GM19351 (cell line): Measurements from ENCODE around the gene AFF3.
"Not testable (repeated sequence)": the region's sequence is repeated elsewhere in the genome, so short reads cannot be mapped to it uniquely, and the experiment has no call there.

ENCODE experiments used
- ATAC-seq: cut with Tn5 transposase; IDR thresholded peaks from one replicate; pipeline ENCODE4 v1.9.1; 2021; ENCODE audit warnings: mild to moderate bottlenecking, moderate library complexity; ENCODE audit not compliant: unreplicated experiment

AFF3 gene

DNA sequence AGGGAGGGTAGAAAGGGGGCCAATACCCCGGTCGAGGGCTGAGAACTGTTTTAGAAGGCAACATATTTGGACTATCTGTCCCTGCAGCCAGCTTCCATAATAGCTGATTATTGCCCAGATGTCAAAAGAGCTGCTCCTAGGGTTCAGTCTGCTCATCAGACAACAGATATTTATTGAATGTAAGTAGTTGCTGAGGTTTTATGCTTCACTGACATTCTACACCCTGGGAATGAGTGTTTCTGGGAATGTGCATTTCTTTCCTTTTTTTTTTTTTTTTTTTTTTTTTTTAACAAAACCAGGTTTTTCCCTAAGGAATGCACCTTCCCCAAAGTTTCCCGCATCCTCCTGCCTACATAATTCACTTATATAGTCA, 33.8 kb downstream of the AFF3 start:
- not testable (repeated sequence) for ATAC-seq

DNA sequence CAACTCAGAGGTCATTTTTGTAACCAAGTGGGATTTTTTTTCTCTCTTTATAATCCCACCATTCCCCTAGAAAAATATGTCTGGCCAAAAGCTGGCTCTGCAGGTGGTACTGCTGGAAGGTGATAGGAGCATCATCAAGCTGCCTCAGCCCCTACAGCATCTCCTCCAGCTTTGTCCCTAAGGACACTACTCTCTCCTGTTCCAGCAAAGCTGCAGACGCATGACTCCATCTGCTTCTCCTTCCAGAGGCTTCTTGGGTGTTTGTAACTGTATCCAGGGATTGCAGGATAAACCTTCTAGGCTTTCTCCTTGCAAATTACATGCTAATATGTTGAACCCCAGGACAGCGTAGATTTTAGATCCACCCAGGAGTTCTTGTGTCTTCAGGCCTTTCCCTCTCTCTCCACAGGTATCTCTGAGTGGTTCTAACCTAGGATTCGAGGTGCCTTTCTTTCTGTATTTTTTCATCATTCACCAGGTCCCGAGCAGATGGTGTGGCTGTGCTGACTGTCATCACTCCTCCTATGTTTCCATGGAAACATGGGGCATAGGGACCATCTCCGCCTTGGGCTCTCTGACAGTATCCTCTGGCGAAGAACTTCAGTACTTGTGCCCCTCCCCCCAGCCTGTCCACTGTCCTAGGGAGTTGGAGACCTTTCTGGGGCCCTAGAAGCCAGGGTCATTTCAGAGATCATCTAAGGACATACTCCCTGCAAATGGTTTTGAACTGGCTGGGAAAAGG, 34.3 kb downstream of the AFF3 start:
- no peak for ATAC-seq

DNA sequence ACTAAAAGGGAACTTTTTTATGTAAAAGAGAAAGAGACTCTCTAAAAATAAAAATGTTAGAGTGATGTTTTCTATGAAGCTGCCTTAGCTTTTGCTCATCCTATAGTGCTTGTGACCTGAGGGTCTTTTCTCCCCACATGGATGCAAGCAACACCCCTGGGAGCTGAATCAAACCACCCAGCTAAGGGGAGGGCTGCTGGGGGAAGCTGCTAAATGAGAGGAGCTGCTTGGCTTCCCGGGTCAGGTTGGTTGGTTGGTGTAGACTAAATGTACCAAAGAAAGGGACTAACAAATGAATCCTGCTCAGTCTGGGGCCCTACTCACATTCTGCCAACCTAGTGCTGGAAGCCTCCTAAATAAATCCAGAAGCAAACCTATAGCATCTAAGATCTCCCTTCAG, 35.0 kb downstream of the AFF3 start:
- ATAC-seq: no peak

DNA sequence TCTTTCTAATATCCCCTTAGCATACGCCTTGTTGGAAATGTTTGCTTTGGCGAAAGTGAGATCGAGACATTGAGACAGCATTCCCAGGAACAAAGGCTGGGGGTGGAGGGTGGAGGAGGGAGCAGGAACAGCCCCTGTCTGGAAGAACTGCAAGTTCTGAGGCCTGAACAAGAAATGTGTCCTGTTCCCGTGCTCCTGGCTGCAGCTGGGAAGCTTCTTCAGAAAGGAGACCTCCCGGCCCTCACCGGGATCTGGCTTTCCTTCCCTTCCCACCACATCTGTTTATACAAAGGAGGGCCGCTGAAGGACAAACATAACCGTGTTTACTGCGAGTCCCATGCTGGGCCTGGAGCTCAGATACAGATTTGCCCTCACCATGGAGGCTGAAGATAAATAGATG, 35.9 kb downstream of the AFF3 start:
- ATAC-seq: no peak

DNA sequence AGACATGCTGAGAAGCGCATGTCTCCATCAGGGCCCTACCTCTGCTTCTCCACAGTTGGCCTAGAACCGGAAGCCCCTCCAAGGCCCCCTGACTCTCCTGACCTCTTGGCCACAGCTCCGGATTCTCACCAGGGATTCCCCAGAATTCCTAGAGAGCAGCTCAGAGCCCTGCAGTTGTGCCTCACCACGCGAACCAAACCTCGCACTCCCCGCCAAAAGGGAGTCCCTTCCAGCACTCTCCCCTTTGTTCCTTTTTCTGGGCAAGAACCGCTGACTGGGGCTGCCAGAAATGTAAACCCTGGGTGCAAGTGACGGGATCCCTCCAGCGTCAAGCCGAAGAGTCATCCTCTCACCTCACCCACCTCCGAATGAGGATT, 36.7 kb downstream of the AFF3 start:
- ATAC-seq: no peak

DNA sequence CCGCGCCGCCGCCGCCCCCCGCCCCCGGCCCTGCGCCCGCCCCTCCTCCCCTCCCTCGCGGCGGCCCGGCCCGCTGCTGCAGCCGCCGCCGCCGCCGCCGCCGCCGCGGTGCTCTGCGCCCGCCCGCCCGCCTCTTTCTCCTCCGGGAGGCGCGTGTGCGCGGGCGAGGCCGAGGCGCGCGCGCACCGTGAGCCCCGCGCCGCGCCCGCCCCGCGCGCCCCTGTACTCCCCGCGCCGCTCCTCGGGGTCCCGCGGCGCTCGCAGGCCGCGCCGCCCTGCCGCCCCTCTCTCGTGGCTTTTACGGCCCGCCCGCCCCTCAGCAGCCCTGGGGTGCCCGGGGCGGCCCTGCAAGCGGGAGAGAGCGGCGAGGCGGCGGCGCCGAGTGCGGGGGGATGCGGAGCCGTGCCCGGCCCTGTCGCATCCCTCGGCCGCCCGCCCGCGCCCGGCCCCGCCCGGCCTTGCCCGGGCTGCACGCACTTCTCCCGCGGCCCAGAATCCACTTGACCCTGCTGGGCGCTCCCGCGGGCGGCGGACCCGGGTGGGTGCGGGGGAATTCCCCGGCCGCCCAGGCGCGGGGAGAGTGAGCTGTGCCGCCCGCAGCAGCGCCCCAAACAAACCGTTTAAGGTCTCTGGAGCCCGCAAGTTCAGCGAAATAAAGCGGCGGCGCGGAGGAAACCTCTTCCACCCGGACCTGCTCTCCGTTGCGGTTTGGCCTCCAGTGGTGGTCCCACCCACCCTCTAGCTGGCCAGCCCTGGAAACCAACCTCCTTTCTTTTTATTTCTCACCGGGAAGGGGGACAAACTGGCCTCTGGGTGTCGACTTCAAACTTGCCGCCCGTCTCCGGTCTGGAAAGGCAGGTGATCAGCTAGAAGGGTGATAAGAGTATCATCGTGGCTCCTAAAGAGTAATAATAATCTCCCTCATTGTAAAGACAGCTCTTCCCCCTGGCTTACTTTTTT, 37.4 kb downstream of the AFF3 start:
- ATAC-seq: no peak

DNA sequence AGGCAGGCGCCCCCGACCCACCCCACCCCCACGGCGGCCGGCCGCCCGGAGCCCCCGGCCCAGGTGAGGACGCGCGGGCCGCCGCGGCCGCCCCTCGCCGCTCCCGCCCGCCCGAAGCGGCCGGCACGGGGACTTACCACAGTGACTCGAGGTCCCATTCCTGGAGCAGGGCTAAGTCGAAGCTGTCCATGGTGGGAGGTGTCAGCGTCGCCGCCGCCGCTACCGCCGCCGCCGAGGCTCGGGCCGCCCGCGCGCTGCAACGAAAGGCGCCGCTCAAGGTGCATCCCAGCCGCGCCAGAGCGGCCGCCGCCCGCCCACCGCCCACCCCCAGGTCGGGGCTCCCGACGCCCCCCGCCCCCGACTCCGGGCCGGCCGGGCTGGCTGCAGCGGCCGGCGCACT, 38.1 kb downstream of the AFF3 start:
- not testable (repeated sequence) for ATAC-seq

DNA sequence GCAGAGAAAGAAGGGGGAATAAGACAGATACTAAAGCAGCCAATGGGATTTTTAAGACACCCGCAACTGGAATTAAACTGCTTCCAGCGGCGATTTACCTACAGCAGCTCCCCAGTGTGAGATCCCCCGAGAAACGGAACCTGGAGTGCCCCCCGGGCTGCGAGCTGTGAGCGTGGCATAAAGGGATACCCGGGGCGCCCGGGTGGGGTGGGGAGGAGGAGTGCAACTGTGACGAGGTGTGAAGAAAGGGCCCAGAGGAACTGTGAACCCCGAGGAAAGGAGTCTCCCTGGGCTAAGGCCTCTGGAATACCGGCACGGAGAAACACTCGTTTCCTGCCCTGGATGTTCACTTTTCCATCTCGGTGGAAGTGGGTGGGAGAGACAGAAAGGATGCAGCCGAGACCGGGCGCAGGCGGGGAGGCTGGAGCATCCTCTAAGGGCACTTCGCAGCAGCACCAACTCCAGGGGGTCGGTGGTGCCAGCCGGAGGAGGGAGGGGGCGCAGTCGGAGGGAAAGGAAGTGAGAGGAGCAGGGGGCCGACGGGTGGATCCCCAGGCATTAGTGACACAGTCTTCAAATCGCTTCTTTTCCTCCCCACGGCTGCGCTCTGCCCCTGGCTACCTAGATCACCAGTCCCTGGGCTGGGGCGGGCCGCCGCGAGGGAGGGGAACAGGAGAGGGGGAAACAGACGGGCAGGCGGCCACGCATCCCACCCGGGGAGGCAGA, 38.7 kb downstream of the AFF3 start:
- not testable (repeated sequence) for ATAC-seq

DNA sequence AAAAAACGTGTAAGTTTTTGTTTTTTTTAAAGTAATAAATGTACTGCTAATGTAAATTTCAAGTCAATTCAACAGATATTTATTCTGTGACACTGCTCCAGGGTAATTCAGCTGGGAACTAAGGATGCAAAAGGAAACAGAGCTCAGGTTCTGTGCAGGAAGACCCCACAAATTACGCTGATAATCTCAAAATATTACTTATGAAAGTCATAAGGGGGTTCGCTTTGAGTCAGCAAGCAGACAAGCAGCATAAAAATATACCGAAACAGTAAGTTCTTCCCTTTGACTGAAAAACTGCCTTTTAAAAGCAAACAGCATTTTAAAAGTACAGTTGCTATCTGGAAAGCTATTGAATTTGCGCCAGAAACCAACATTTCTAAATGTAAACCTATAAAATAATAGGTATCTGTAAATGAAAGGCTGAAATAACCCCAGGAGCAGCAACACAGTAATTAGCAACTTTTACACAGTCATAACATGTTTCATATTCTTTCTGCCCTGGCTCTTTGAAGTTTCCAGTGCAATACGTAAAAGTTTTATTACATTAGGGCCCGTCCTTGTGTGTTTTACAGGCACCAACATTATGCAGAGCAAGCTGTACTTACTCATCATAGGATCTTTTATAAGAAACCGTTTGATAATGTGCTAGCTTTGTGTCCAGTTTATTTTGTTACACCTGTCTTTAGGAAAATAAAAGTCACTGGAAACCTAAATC, 39.8 kb downstream of the AFF3 start:
- peak; percentile 49 for ATAC-seq

DNA sequence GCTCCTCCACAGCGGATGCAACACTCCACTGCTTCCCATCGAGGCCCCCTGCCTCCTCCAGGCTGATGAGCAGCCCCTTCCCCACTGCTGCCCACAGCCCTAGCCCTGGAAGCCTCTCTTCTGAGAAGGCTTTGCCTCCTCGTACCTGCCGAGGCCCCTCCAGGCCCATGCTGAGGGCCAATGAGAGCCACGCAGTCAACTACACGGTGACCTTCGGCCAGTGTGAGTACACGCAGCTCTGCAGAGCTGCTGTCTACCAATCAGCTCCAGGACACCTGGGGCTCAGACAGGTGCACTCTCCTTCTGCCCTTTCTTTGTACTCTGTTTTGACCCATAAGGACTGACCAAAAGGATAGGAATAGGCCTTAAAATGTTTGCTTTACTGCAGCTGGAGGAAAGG, 43.5 kb downstream of the AFF3 start:
- ATAC-seq: not testable (repeated sequence)

DNA sequence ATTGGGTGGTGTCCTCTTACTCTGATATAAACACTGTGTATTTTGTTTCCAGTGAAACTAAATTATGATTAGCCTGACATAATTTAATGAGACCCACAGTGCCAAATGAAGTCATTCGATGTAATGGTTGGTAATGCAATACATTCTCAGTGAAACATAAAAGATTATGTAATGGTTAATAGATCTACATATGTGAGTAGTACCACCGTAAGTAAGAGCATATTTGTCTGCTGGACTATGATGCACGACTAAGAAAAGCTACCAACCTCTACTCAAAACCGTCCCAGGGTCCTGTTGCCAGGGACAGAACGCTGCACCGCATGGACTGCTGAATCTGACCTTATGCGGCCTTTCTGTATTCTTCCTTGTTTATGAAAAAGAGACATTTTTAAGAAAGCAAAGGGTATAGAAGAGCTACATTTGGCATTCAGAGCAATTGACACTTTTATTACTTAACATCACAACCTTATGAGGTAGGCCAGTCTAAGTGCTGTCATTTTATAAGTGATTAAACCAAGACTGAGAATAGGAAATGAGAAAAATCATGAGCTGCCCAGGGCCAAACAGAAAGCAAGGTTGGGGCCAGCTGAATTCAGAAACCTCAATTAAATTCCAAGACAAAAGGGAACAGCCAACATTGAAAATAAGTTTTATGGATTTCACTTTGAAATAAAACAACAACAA, 44.6 kb downstream of the AFF3 start:
- not testable (repeated sequence) for ATAC-seq

DNA sequence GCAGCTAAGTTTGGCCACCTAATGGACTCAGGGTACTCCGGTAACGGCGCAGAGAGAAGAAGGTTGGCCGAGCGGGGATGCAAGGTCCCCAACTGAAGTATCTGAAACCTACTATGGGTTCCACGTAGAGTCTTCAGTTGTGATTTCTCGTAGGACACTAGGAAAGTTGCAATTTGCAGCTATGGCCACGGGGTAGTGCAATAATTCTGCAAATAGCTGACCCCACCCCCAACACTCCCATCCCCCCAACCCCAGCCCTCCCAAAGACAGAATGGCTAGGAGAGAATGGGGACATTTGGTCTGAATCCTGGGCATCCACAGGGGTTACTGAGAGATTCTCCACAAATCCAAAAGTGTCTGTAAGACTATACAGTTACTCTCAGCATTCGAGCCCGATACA, 46.5 kb downstream of the AFF3 start:
- ATAC-seq: not testable (repeated sequence)

DNA sequence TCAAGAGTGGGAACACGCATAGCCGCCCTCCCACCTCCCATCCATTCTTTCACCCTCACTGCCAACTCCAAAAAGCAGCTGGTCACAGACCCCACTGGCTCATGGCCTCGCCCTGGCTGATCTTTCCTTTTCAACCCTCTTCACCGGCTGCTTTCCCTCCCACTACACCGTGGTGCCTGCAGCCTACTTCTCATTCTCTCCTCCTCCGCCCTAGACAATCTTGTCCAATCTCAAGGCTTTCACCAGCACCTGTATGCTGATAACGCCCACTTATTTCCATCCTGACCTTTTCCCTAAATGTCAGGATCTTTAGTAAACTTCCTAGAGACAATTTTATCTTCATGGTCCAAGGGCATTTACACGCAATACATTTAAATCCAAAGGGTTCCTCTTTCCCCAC, 50.6 kb downstream of the AFF3 start:
- ATAC-seq: not testable (repeated sequence)

DNA sequence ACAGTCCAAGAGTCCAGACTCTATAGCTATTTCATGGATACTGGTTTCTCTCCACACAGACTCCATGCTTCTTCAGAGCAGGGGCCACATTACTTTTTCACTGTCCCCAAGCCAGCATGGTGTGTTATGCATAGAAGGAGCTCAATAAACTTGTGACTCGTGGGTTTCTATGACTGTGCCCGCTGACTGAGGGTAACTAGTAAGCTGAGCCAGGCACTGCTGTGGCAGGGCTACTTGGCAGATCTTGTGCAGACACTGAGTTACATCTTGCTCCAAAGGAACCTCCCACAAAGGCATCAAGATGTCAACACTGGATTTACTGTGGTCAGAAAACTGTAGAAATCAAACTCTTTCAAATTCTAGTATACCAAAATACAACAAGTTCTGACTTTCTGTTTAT, 56.6 kb downstream of the AFF3 start:
- ATAC-seq: not testable (repeated sequence)

DNA sequence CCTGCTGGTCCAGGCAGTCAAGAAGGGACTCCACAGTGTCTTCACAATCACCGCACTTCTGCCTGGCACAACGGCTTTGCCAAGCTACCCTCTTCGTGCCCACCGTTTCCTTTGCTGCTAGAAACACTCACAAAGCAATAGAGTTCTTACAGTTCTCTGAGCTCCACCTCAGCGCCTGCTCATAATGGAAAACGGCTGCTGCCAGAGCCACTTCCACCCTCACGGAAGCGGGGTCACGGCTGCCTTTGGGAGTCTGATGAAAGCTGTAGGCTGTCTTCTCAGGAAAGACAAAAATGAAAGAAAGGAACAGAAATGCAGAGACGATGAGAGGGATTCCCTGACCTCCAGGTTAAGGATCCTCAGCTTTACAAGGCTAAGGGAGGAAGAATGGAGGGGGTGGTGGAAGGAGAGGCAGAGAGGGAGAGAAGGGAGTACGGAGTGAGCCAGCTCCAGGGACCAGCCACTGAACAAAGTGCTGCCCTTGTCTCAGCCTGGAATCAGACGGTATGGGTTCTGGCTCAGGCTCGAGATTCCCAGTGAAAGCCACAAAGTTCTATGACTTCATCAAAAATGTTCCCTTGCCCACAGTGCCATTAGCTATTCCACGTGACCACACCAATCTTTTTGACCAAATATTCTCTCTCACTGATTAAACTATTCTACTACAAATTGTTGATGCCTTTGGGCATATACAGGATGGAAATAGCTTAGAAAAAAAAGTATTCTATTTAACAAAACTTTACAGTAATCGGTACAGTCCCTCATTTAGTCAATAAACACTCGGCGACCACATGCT, 58.8 kb downstream of the AFF3 start:
- ATAC-seq: not testable (repeated sequence)

DNA sequence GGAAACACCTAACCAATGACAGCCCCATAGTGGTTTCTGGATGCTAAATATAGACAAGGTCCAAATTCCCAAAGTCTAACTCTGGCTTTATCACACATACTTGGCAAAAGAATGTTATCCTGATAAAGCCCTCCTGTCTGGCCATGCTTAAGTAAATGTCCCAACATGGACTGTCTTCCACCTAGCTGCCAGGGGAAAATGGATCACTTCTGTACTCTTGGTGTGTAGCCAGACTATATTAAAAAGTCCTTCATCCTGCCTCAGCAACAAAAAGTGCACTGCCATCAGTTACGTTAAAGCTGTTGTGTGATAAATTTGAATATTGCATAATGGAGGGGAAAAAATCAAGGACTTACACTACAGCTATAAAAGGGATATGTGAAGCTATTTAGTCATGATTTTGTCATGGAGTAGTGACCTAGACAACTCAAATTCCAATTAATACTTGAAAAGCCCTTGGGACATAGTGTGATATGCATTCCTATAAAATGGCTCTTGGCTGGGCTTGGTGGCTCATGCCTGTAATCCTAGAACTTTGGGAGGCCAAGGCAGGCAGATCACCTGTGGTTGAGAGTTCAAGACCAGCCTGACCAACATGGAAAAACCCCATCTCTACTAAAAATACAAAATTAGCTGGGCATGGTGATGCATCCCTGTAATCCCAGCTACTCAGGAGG, 60.0 kb downstream of the AFF3 start:
- not testable (repeated sequence) for ATAC-seq

DNA sequence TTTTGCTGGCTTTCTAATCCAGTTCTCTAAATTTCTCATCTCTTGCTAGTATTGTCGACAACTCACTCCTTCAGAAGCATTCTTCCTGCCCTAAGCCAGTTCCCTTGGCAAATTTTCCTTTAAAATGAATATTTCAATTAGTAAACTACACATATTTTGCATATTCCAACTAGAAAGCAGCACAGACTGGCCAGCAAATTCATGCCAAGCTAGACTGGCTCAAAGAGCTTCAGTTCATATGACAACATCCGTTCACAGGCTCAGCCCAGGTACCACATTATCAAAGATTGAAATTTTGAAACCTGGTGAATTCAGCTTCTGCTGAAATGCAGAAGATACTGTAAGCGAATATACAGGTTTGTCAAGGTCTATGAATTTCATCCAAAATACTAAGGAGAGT, 64.5 kb downstream of the AFF3 start:
- no peak for ATAC-seq

DNA sequence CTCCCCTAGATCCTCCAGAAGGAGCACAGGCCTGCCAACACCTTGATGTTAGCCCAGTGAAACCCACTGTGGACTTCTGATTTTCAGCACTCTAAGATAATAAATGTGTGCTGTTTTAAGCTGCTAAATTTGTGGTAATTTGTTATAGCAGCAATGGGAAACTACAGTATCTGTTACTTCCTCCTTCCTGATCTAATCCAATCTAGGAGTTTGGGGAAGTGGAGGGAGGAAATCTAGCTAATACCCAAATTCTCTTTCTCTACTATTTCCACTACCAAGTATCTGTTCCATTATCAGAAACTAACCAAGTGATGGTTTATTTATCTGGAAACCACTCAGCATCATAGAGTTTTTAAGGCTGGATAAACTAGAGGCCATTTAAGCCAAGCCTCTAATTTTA, 64.9 kb downstream of the AFF3 start:
- no peak for ATAC-seq

DNA sequence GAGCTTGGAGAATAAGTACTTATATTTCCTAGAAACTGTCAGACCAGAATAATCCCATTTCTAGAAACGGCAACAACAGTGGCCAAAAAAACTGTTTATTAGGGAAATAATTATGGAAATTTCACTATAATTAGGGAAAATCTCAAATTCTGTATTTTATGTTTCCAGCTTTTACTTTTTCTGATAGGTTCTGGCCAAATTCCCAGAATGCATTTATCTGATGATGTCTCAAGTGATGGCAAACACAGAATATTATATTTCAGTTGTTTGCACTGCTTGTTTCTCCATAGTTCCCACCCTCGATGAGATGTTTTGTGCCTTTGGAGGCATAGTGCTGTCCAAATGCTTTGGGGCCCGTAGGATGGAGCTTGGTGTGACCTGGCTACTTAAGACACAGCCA, 66.9 kb downstream of the AFF3 start:
- no peak for ATAC-seq
